Measurements from ENCODE around the gene BATF2.

The BATF2 gene

GRCh38 chr11:64998690-64999431 lies 2.1 kb upstream of the BATF2 start:
- Histone ChIP-seq H3K9ac (ENCODE audit: low read length) (no peak overlapping the region), H3K36me3 (ENCODE audit: control insufficient read depth in 1 of 2, insufficient read depth in 2 of 2, low read length in 2 of 2) (no peaks in the 10 kb centered on the region), H4K8ac (ENCODE audit: low read depth, low read length) (no peak overlapping the region), H3K23ac (ENCODE audit: low read length) (no peak overlapping the region), H3K4me1 (ENCODE audit: control insufficient read depth in 1 of 2, insufficient read depth in 2 of 2, low read length in 2 of 2) (no peaks in the 10 kb centered on the region), H3K14ac (ENCODE audit: low read length) (no peak overlapping the region), H3K27ac (ENCODE audit: low read depth, low read length) (no peak overlapping the region), H3K79me2 (ENCODE audit: control insufficient read depth, insufficient read depth, low read length, poor library complexity) (no peaks in the 10 kb centered on the region), H4K91ac (ENCODE audit: low read depth, low read length) (no peak overlapping the region), H2AK5ac (ENCODE audit: low read length) (no peak overlapping the region), H3K18ac (ENCODE audit: low read length) (no peak overlapping the region), H3K4me3 (ENCODE audit: low read depth, low read length) (no peak overlapping the region), H3K79me1 (ENCODE audit: low read length) (no peaks in the 10 kb centered on the region), H3K9me3 (ENCODE audit: insufficient read depth, low read depth, low read length) (no peaks in the 10 kb centered on the region), H2BK5ac (ENCODE audit: low read depth, low read length, poor library complexity) (no peak overlapping the region), H4K12ac (ENCODE audit: low read depth, low read length) (no peak overlapping the region), H2AFZ (ENCODE audit: insufficient read depth, low read length, poor library complexity) (no peak overlapping the region), H2BK120ac (ENCODE audit: insufficient read depth, low read length, poor library complexity) (no peak overlapping the region), H3K27me3 (ENCODE audit: insufficient read depth, low read length) (no peaks in the 10 kb centered on the region), H3K4me2 (ENCODE audit: low read length) (no peak overlapping the region), H3K4ac (ENCODE audit: low read depth, low read length) (no peak overlapping the region), H2BK12ac (ENCODE audit: low read length) (no peak overlapping the region)
- no CpG with 5 or more reads among the region's 9 CpGs for WGBS (ENCODE audit: extremely low coverage, insufficient coverage, insufficient read length)
- no peak for DNase-seq

- Histone ChIP-seq H3K18ac (ENCODE audit: low read length) (no peak overlapping the region), H3K9ac (ENCODE audit: low read length) (no peak overlapping the region), H3K4me2 (ENCODE audit: low read length) (no peak overlapping the region), H4K8ac (ENCODE audit: low read depth, low read length) (no peak overlapping the region), H2BK5ac (ENCODE audit: low read depth, low read length, poor library complexity) (no peak overlapping the region), H3K4me1 (ENCODE audit: control insufficient read depth in 1 of 2, insufficient read depth in 2 of 2, low read length in 2 of 2) (no peaks in the 10 kb centered on the region), H3K9me3 (ENCODE audit: insufficient read depth, low read depth, low read length) (no peaks in the 10 kb centered on the region), H3K14ac (ENCODE audit: low read length) (no peak overlapping the region), H2BK120ac (ENCODE audit: insufficient read depth, low read length, poor library complexity) (no peak overlapping the region), H3K27me3 (ENCODE audit: insufficient read depth, low read length) (no peaks in the 10 kb centered on the region), H3K36me3 (ENCODE audit: control insufficient read depth in 1 of 2, insufficient read depth in 2 of 2, low read length in 2 of 2) (no peaks in the 10 kb centered on the region), H2AK5ac (ENCODE audit: low read length) (no peak overlapping the region), H3K79me2 (ENCODE audit: control insufficient read depth, insufficient read depth, low read length, poor library complexity) (no peaks in the 10 kb centered on the region), H4K12ac (ENCODE audit: low read depth, low read length) (no peak overlapping the region), H3K27ac (ENCODE audit: low read depth, low read length) (no peak overlapping the region), H4K91ac (ENCODE audit: low read depth, low read length) (no peak overlapping the region), H3K23ac (ENCODE audit: low read length) (no peak overlapping the region), H3K4ac (ENCODE audit: low read depth, low read length) (no peak overlapping the region), H2BK12ac (ENCODE audit: low read length) (no peak overlapping the region), H3K4me3 (ENCODE audit: low read depth, low read length) (no peak overlapping the region), H2AFZ (ENCODE audit: insufficient read depth, low read length, poor library complexity) (no peak overlapping the region), H3K79me1 (ENCODE audit: low read length) (no peaks in the 10 kb centered on the region)
- peak; percentile 76 to 94 for DNase-seq
- no CpG with 5 or more reads among the region's 1 CpG for WGBS (ENCODE audit: extremely low coverage, insufficient coverage, insufficient read length)
Measured at GRCh38 chr11:64998141-64998540, 1.4 kb upstream of the BATF2 start.

- H2AK5ac ChIP-seq (ENCODE audit: low read length), result no peak overlapping the region
- H3K14ac ChIP-seq (ENCODE audit: low read length), result no peak overlapping the region
- no peaks in the 10 kb centered on the region for H3K79me2 ChIP-seq (ENCODE audit: control insufficient read depth, insufficient read depth, low read length, poor library complexity)
- no peak overlapping the region for H3K27ac ChIP-seq (ENCODE audit: low read depth, low read length)
- DNase-seq, result no peak
- no peak overlapping the region for H3K4me3 ChIP-seq (ENCODE audit: low read depth, low read length)
- H2BK120ac ChIP-seq (ENCODE audit: insufficient read depth, low read length, poor library complexity), result no peak overlapping the region
- H4K8ac ChIP-seq (ENCODE audit: low read depth, low read length), result no peak overlapping the region
- H2AFZ ChIP-seq (ENCODE audit: insufficient read depth, low read length, poor library complexity), result no peak overlapping the region
- H3K18ac ChIP-seq (ENCODE audit: low read length), result no peak overlapping the region
- no peak overlapping the region for H4K91ac ChIP-seq (ENCODE audit: low read depth, low read length)
- H3K9ac ChIP-seq (ENCODE audit: low read length), result no peak overlapping the region
- WGBS (ENCODE audit: extremely low coverage, insufficient coverage, insufficient read length), result no CpG with 5 or more reads among the region's 11 CpGs
- H4K12ac ChIP-seq (ENCODE audit: low read depth, low read length), result no peak overlapping the region
- H3K36me3 ChIP-seq (ENCODE audit: control insufficient read depth in 1 of 2, insufficient read depth in 2 of 2, low read length in 2 of 2), result no peaks in the 10 kb centered on the region
- H3K4me1 ChIP-seq (ENCODE audit: control insufficient read depth in 1 of 2, insufficient read depth in 2 of 2, low read length in 2 of 2), result no peaks in the 10 kb centered on the region
- H2BK5ac ChIP-seq (ENCODE audit: low read depth, low read length, poor library complexity), result no peak overlapping the region
- no peaks in the 10 kb centered on the region for H3K79me1 ChIP-seq (ENCODE audit: low read length)
- no peak overlapping the region for H3K4me2 ChIP-seq (ENCODE audit: low read length)
- no peaks in the 10 kb centered on the region for H3K27me3 ChIP-seq (ENCODE audit: insufficient read depth, low read length)
- no peak overlapping the region for H2BK12ac ChIP-seq (ENCODE audit: low read length)
- no peaks in the 10 kb centered on the region for H3K9me3 ChIP-seq (ENCODE audit: insufficient read depth, low read depth, low read length)
- H3K23ac ChIP-seq (ENCODE audit: low read length), result no peak overlapping the region
- H3K4ac ChIP-seq (ENCODE audit: low read depth, low read length), result no peak overlapping the region
Measured at GRCh38 chr11:64996327-64996709, 453 bp downstream of the BATF2 start.

- H3K4me2 ChIP-seq (ENCODE audit: low read length), result no peak overlapping the region
- H3K79me2 ChIP-seq (ENCODE audit: control insufficient read depth, insufficient read depth, low read length, poor library complexity), result no peaks in the 10 kb centered on the region
- no peak overlapping the region for H3K18ac ChIP-seq (ENCODE audit: low read length)
- H3K36me3 ChIP-seq (ENCODE audit: control insufficient read depth in 1 of 2, insufficient read depth in 2 of 2, low read length in 2 of 2), result no peaks in the 10 kb centered on the region
- H2AFZ ChIP-seq (ENCODE audit: insufficient read depth, low read length, poor library complexity), result no peak overlapping the region
- no peak overlapping the region for H2BK12ac ChIP-seq (ENCODE audit: low read length)
- no peaks in the 10 kb centered on the region for H3K9me3 ChIP-seq (ENCODE audit: insufficient read depth, low read depth, low read length)
- H3K27ac ChIP-seq (ENCODE audit: low read depth, low read length), result no peak overlapping the region
- H2BK120ac ChIP-seq (ENCODE audit: insufficient read depth, low read length, poor library complexity), result no peak overlapping the region
- H2AK5ac ChIP-seq (ENCODE audit: low read length), result no peak overlapping the region
- H3K9ac ChIP-seq (ENCODE audit: low read length), result no peak overlapping the region
- no peak overlapping the region for H4K12ac ChIP-seq (ENCODE audit: low read depth, low read length)
- no peak overlapping the region for H3K23ac ChIP-seq (ENCODE audit: low read length)
- H3K79me1 ChIP-seq (ENCODE audit: low read length), result no peaks in the 10 kb centered on the region
- H3K27me3 ChIP-seq (ENCODE audit: insufficient read depth, low read length), result no peaks in the 10 kb centered on the region
- H3K4me3 ChIP-seq (ENCODE audit: low read depth, low read length), result no peak overlapping the region
- H3K14ac ChIP-seq (ENCODE audit: low read length), result no peak overlapping the region
- DNase-seq, result no peak
- no peak overlapping the region for H4K8ac ChIP-seq (ENCODE audit: low read depth, low read length)
- WGBS (ENCODE audit: extremely low coverage, insufficient coverage, insufficient read length), result no CpG with 5 or more reads among the region's 7 CpGs
- H2BK5ac ChIP-seq (ENCODE audit: low read depth, low read length, poor library complexity), result no peak overlapping the region
- H3K4ac ChIP-seq (ENCODE audit: low read depth, low read length), result no peak overlapping the region
- H3K4me1 ChIP-seq (ENCODE audit: control insufficient read depth in 1 of 2, insufficient read depth in 2 of 2, low read length in 2 of 2), result no peaks in the 10 kb centered on the region
- no peak overlapping the region for H4K91ac ChIP-seq (ENCODE audit: low read depth, low read length)
Measured at GRCh38 chr11:64994318-64994717, 2.5 kb downstream of the BATF2 start.

All from trophoblast cell (in vitro differentiated cells and primary cell).